ENCODE measurements around the gene TMEM31. TPM values are rescaled to one million over a fixed set of nuclear protein-coding genes. Genes with fewer than 3 reads are reported as not detected.

The TMEM31 gene
- total RNA-seq = 0.32 TPM in 1 of 2 replicates, not detected in the other

- H3K4me3 ChIP-seq (ENCODE audit: low read depth, low read length) = no peak within 1 kb of the TSS
- DNase-seq (ENCODE audit: low read depth) = no peak
- no peak for TF ChIP-seq CTCF (IDR thresholded peaks at IDR 0.05; ENCODE audit: insufficient read depth, low read depth, low read length)
These were observed at the start of gene TMEM31 for GRCh38 chrX:103710609-103711008. TSS of gene TMEM31 (plus strand) at chrX:103710909. CDS start at chrX:103712259, 1,350 bp downstream.

GRCh38 chrX:103663981-103664762 lies 46.5 kb upstream of the TMEM31 start:
- DNase-seq (ENCODE audit: low read depth) = no peak
- no peak for TF ChIP-seq CTCF (IDR thresholded peaks at IDR 0.05; ENCODE audit: insufficient read depth, low read depth, low read length)
- H3K4me3 ChIP-seq (ENCODE audit: low read depth, low read length) = no peak overlapping the region

- DNase-seq (ENCODE audit: low read depth) = no peak
- no peak for TF ChIP-seq CTCF (IDR thresholded peaks at IDR 0.05; ENCODE audit: insufficient read depth, low read depth, low read length)
- H3K4me3 ChIP-seq (ENCODE audit: low read depth, low read length) = no peak overlapping the region
These were observed 44.3 kb upstream of the TMEM31 start for GRCh38 chrX:103666202-103667107.

- H3K4me3 ChIP-seq (ENCODE audit: low read depth, low read length) = no peak overlapping the region
- no peak for TF ChIP-seq CTCF (IDR thresholded peaks at IDR 0.05; ENCODE audit: insufficient read depth, low read depth, low read length)
These were observed 41.0 kb upstream of the TMEM31 start for GRCh38 chrX:103669745-103670144.

GRCh38 chrX:103674531-103675454 lies 35.9 kb upstream of the TMEM31 start:
- no peak for DNase-seq (ENCODE audit: low read depth)
- no peak overlapping the region for H3K4me3 ChIP-seq (ENCODE audit: low read depth, low read length)
- TF ChIP-seq CTCF (IDR thresholded peaks at IDR 0.05; ENCODE audit: insufficient read depth, low read depth, low read length) = no peak

More at GRCh38 chrX:103669745-103670144, 41.0 kb upstream of the TMEM31 start:
- no peak for DNase-seq (ENCODE audit: low read depth)
